K562 (cell line): ENCODE data around the gene GNG14.
"Not testable (repeated sequence)": the region's sequence is repeated elsewhere in the genome, so short reads cannot be mapped to it uniquely, and the experiment has no call there.

Experiments
- ATF1 ChIP-seq, 2 experiments: fragments of 450-650 bp in 1 of 2; IDR thresholded peaks; 2 replicates each; pipeline ENCODE4 v1.6.1; 2016; ENCODE audit warnings: missing compliant biosample characterization in 1 of 2, missing genetic modification characterization in 1 of 2
- CHD7 ChIP-seq: fragments of 200-600 bp; sonication (generic); IDR thresholded peaks from one replicate; pipeline ENCODE4 v1.6.1; 2012; ENCODE audit warnings: mild to moderate bottlenecking, low read depth, low read length, inconsistent platforms
- CTCF ChIP-seq, 3 experiments: IDR thresholded peaks in 2 of 3; conservative IDR thresholded peaks in 1 of 3; 2 replicates each; pipeline ENCODE4 v1.5.1; 2011 to 2012; ENCODE audit warnings: low read length in 3 of 3, mild to moderate bottlenecking in 3 of 3, control low read depth in 2 of 3, improper control_type of control experiment in 1 of 3, inconsistent platforms in 1 of 3, low read depth in 1 of 3, mixed read lengths in 1 of 3, moderate library complexity in 1 of 3; ENCODE audit not compliant: insufficient read depth in 2 of 3
- EP300 ChIP-seq: IDR thresholded peaks from 2 replicates; pipeline ENCODE4 v1.6.1; 2012; ENCODE audit warnings: low read length, improper control_type of control experiment
- FIP1L1 ChIP-seq: fragments of 200-400 bp; formaldehyde crosslinking; IDR thresholded peaks from 2 replicates; pipeline ENCODE4 v1.6.1; 2018; ENCODE audit warnings: mild to moderate bottlenecking, low read depth, low read length; ENCODE audit not compliant: poor library complexity, severe bottlenecking
- FOXA3 ChIP-seq, 2 experiments: fragments of 450-650 bp in 1 of 2; sonication (generic) in 1 of 2; formaldehyde crosslinking; IDR thresholded peaks in 1 of 2; conservative IDR thresholded peaks in 1 of 2; 2 replicates each; pipeline versions ENCODE4 v1.4.0 to v1.8.0; 2020 to 2022; ENCODE audit warnings: mild to moderate bottlenecking in 2 of 2, missing genetic modification reagents in 1 of 2
- KLF10 ChIP-seq: fragments of 250-450 bp; sonication (Bioruptor Pico); IDR thresholded peaks from 2 replicates; pipeline ENCODE4 v1.6.1; 2021; ENCODE audit warnings: matching md5 sums
- NELFE ChIP-seq: IDR thresholded peaks from 2 replicates; pipeline ENCODE4 v1.6.1; 2011; ENCODE audit warnings: mild to moderate bottlenecking; ENCODE audit not compliant: insufficient read depth, insufficient read length
- POLR2A ChIP-seq: fragments of 450-650 bp; conservative IDR thresholded peaks from 2 replicates; pipeline ENCODE4 v1.6.1; 2016
- POLR2AphosphoS2 ChIP-seq: IDR thresholded peaks from 2 replicates; pipeline ENCODE4 v1.6.1; 2012; ENCODE audit warnings: low read length, improper control_type of control experiment
- RNF2 ChIP-seq: sonication (generic); IDR thresholded peaks from 2 replicates; pipeline ENCODE4 v1.6.1; 2016
- SP1 ChIP-seq: sonication (generic); formaldehyde crosslinking; IDR thresholded peaks from 2 replicates; pipeline ENCODE4 v1.8.1; 2022; ENCODE audit warnings: mild to moderate bottlenecking, missing genetic modification reagents

- not testable (repeated sequence) for TF ChIP-seq RNF2; KLF10 (CRISPR knock-in tag); FOXA3 (CRISPR knock-in tag; conservative IDR thresholded peaks at IDR 0.05 in 1 of 2, IDR thresholded peaks at IDR 0.05 in 1 of 2); CTCF (IDR thresholded peaks at IDR 0.05 in 2 of 3, conservative IDR thresholded peaks at IDR 0.05 in 1 of 3; ENCODE audit: insufficient read depth in 2 of 3, low read depth in 1 of 3, low read length in 3 of 3); NELFE; SP1; POLR2A; FIP1L1; EP300; ATF1 (CRISPR knock-in tag; IDR thresholded peaks at IDR 0.05); ATF1 (tag; IDR thresholded peaks at IDR 0.05); CHD7; POLR2AphosphoS2
These were observed 25.5 kb downstream of the GNG14 start for GRCh38 chr19:12713304-12713703.
